ENCODE results near the gene CEP20.

Gene CEP20

DNA sequence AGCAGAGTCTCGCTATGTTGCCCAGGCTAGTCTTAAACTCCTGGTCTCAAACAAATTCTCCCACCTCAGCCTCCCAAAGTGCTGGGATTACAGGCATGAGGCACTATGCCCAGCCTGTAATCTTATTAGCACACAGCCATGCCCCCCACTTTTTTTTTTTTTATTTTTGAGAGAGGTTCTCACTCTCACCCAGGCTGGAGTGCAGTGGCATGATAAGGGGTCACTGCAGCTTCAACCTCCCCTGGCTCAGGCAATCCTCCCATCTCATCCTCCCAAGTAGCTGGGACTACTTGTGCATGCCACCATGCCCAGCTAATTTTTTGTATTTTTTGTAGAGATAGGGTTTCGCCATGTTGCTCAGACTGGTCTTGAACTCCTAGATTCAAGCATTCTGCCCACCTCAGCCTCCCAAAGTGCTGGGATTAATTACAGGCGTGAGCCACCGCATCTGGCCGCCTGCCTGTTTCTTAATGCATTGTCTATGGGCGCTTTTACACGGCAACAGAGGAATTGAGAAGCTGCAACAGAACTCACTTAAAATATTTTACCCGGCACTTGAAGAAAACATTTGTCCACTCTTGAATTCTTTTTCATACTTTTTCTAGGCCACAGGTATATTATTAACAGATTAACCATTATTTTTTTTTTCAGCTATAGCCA is 8.8 kb upstream of the CEP20 start:
- no peak overlapping the region for H3K27ac ChIP-seq
- no peak for TF ChIP-seq CTCF (conservative IDR thresholded peaks at IDR 0.05)

DNA sequence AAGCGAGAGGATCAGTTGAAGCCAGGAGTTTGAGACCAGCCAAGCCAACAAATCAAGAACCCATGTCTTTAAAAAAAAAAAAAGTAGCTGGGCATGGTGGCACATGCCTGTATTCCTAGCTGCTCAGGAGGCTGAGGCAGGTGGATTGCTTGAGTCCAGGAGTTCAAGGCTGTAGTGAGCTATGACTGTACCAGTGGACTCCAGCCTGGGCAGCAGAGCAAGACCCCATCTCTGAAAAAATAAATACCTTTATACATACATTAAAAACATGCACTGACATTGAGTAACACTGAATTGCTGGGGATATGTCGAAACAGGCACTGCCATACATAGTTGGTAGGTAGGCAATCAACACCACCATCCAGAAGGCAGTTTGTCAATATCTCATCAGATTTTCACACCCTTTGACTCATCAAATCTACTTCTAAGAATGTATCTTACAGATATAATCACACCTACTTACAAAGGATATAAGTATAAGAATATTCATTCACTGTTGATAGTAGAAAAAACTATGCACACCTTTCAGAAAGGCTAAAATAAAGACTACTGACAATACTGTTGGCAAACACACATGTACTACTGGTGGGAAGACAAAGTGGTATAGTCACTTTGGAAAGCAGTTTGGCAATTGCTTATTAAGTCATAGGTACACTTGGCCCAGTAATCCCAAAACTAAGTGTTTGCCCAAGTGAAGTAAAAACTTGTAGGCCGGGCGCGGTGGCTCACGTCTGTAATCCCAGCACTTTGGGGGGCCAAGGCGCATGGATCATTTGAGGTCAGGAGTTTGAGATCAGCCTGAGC is 6.4 kb upstream of the CEP20 start:
- H3K27ac ChIP-seq: no peak overlapping the region
- TF ChIP-seq CTCF (conservative IDR thresholded peaks at IDR 0.05): no peak

DNA sequence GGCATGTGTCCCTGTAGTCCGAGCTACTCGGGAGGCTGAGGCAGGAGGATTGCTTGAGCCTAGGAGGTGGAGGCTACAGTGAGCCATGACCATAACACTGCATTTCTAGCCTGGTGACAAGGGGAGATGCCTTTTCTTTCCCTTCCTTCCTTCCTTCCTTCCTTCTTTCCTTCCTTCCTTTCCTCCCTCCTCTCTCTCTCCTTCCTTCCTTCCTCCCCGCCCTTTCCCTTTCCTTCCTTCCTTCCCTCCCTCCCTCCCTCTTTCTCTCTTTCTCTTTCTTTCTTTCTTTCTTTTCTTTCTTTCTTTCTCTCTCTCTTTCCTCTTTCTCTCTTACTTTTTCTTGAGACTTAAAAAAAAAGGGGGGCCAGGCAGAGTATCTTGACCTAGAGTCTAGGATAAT is 3.1 kb upstream of the CEP20 start:
- no peak overlapping the region for H3K27ac ChIP-seq
- no peak for TF ChIP-seq CTCF (conservative IDR thresholded peaks at IDR 0.05)

GRCh38 chr16:15887283-15887682 is 1.1 kb downstream of the CEP20 start:
- TF ChIP-seq CTCF (conservative IDR thresholded peaks at IDR 0.05): no peak
- no peak overlapping the region for H3K27ac ChIP-seq

GRCh38 chr16:15886078-15886477 is 2.3 kb downstream of the CEP20 start:
- no peak for TF ChIP-seq CTCF (conservative IDR thresholded peaks at IDR 0.05)

GRCh38 chr16:15885560-15886001 is 2.8 kb downstream of the CEP20 start:
- no peak for TF ChIP-seq CTCF (conservative IDR thresholded peaks at IDR 0.05)
- H3K27ac ChIP-seq: no peak overlapping the region

More at GRCh38 chr16:15886078-15886477, 2.3 kb downstream of the CEP20 start:
- no peak overlapping the region for H3K27ac ChIP-seq

DNA sequence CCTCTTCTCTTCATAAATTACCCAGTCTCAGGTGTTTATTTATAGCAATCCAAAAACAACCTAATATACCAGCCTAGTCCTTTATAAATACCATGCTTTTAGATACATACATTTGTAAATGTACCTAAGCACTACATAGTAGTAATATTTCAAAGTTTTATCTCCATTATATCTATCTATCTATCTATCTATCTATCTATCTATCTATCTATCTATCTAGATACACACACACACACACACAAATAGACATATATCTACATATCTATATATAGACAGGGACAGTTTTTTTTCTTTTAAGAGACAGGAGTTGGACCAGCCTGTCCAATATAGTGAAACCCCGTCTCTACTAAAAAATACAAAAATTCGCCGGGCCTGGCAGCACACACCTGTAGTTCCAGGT is 5.8 kb downstream of the CEP20 start:
- TF ChIP-seq CTCF (conservative IDR thresholded peaks at IDR 0.05): no peak
- no peak overlapping the region for H3K27ac ChIP-seq

Measured in VCaP (cell line).